ENCODE measurements around the gene ABHD17B. TPM values are rescaled to one million over a fixed set of nuclear protein-coding genes. Genes with fewer than 3 reads are reported as not detected.
"Not testable (repeated sequence)": the region's sequence is repeated elsewhere in the genome, so short reads cannot be mapped to it uniquely, and the experiment has no call there.

Gene ABHD17B
- total and polyA plus RNA-seq, 4 experiments from 2014 or later: 16.6 to 20.8 (median 17.5) TPM

DNA sequence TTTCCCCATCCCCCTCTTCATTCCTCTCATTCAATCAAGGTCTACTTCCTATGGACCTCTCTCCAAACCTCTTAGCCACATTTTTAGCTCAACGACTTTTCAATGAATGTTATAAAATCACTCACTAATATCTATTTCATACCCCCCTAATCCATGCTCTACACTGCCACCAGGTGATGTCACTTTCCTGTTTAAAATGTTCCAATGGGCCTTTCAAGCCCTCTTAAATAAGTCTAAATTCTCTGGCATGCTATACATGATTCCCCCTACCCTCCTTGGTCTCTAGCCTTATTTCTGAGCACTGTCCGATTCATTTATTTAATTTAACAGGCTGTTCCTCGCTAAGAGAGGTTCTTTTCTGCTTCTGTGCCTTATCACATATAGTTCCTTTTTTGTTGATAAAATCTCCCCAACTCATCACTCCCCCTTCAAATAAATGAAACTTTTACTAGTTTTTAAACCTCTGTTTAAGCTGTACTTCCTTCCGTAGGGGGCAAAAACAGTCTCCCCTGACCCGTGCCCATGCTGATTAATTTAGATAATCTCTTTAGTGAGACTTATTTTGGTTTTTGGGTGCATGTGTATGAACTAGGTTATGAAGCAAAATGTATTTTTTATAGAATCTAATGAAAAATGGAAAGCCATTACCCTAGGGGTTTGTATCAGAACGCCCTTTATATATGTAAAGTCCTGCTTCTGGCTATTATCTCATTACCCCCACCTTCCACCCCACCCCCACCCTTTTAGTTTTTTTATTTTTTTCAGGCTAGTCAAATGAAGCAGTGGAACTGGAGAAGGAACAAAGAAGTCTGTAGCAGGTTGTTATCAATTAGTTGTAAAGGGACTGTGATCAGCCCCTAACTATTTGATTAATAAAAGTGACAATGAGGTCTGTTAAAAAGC lies 9.0 kb downstream of the ABHD17B start:
- POLR2A ChIA-PET (ENCODE audit: partially characterized antibody): interaction anchor here (2.5 kb wide), 1 partner anchor 9 kb away, joined by 9 read pairs; the partner anchor contains the start of genes ABHD17B and C9orf85
- peak overlapping the region in 5 of 7 donors; percentile 25 to 78 (median 43) for H3K27ac Mint-ChIP-seq
- Histone ChIP-seq H3K4me3 (ENCODE audit: low read length in 2 of 2) (no peak overlapping the region), H3K4me1 (ENCODE audit: insufficient read depth, low read length) (peaks cover 52% of the 10 kb centered on the region), H3K9me3 (ENCODE audit: control insufficient read depth in 1 of 2, low read length in 2 of 2) (no peaks in the 10 kb centered on the region), H3K27me3 (ENCODE audit: insufficient read depth, low read length) (no peaks in the 10 kb centered on the region), H3K27ac (ENCODE audit: low read depth, low read length) (no peak overlapping the region), H3K36me3 (ENCODE audit: insufficient read depth, low read length) (no peaks in the 10 kb centered on the region)
- H3K36me3 Mint-ChIP-seq: peaks cover 0 to 4% of the 10 kb centered on the region in 2 donors
- H3K27me3 Mint-ChIP-seq: no peaks in the 10 kb centered on the region
- intact Hi-C loops (cut with micrococcal nuclease): loop anchor here (2.0 to 5.0 kb wide), 2 partner anchors 17 to 70 kb away; no protein-coding TSS in a partner anchor
- peaks cover 36 to 75% (median 50%) of the 10 kb centered on the region in 4 donors for H3K4me1 Mint-ChIP-seq
- peak overlapping the region in 3 of 8 donors; percentile 4 to 41 (median 25) for H3K4me3 Mint-ChIP-seq
- H3K9me3 Mint-ChIP-seq: peaks cover 0 to 2% (median 0%) of the 10 kb centered on the region in 8 donors
- no peak for DNase-seq
- CTCF ChIA-PET (ENCODE audit: partially characterized antibody): interaction anchor here (1.5 kb wide), 1 partner anchor 9 kb away, joined by 4 read pairs; the partner anchor contains the start of genes ABHD17B and C9orf85

DNA sequence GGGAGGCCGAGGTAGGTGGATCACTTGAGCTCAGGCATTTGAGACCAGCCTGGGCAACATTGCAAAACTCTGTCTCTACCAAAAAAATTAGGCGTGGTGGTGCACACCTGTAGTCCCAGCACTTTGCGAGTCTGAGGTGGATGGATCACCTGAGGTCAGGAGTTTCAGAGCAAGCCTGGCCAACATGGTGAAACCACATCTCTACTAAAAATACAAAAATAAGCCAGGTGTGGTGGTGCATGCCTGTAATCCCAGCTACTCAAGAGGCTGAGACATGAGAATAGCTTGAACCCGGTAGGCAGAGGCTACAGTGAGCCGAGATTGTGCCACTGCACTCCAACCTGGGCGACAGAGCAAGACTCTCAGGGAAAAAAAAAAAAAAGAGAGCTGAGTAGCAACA lies 12.2 kb downstream of the ABHD17B start:
- ChIA-PET CTCF (ENCODE audit: partially characterized antibody) (interaction anchor here (0.8 to 1.6 kb wide), 3 partner anchors 11 to 92 kb away, joined by 3 to 5 read pairs (median 5); no protein-coding TSS in a partner anchor), POLR2A (ENCODE audit: partially characterized antibody) (interaction anchor here (2.1 kb wide), 1 partner anchor 12 kb away, joined by 9 read pairs; the partner anchor contains the start of genes ABHD17B and C9orf85)
- H3K36me3 Mint-ChIP-seq; H3K27me3 Mint-ChIP-seq; H3K4me3 Mint-ChIP-seq; H3K9me3 ChIP-seq (ENCODE audit: control insufficient read depth in 1 of 2, low read length in 2 of 2); H3K4me3 ChIP-seq (ENCODE audit: low read length in 2 of 2); H3K27ac ChIP-seq (ENCODE audit: low read depth, low read length); H3K36me3 ChIP-seq (ENCODE audit: insufficient read depth, low read length); intact Hi-C loops (cut with micrococcal nuclease); H3K9me3 Mint-ChIP-seq; DNase-seq; H3K27me3 ChIP-seq (ENCODE audit: insufficient read depth, low read length): not testable (repeated sequence)
- H3K4me1 ChIP-seq (ENCODE audit: insufficient read depth, low read length): peaks cover 70% of the 10 kb centered on the region
- peak overlapping the region in 3 of 7 donors; percentile 6 to 85 (median 30) for H3K27ac Mint-ChIP-seq
- peaks cover 46 to 74% (median 63%) of the 10 kb centered on the region in 4 donors for H3K4me1 Mint-ChIP-seq

DNA sequence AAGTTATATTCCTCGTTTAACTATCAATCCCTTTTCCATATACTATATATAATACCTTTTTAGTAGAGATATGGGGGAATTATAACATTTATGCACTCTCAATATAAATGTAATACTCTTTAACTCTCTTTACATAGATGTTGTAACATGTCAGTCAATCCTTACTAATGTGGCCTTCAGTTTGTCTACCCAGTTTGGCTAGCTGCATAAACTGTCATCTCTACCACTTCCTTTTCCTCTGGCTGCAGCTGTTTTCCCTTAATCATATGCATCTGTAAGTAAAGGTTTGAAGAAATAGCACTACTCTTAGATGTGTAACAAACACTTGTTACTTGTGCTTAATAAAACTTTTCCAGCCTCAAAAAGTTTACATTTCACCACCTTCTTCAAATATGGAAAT lies 13.4 kb downstream of the ABHD17B start:
- CTCF ChIA-PET (ENCODE audit: partially characterized antibody): interaction anchor here (1.0 to 3.3 kb wide), 4 partner anchors 10 to 128 kb away, joined by 3 to 10 read pairs (median 4); partner anchors contain the start of genes ABHD17B and C9orf85
- POLR2A ChIA-PET (ENCODE audit: partially characterized antibody): interaction anchor here (1.0 to 2.3 kb wide), 4 partner anchors 8 to 114 kb away, joined by 3 to 9 read pairs (median 5); partner anchors contain the start of genes ABHD17B and C9orf85
- H3K4me1 ChIP-seq (ENCODE audit: insufficient read depth, low read length): peaks cover 74% of the 10 kb centered on the region
- Mint-ChIP-seq H3K27ac (peak overlapping the region in 6 of 7 donors; percentile 17 to 79 (median 36)), H3K9me3 (peaks cover 0 to 2% (median 0%) of the 10 kb centered on the region in 8 donors), H3K4me3 (peak overlapping the region in 6 of 8 donors; percentile 35 to 64 (median 46)), H3K27me3 (no peaks in the 10 kb centered on the region), H3K36me3 (no peaks in the 10 kb centered on the region), H3K4me1 (peaks cover 45 to 76% (median 60%) of the 10 kb centered on the region in 4 donors)
- no peak overlapping the region for H3K27ac ChIP-seq (ENCODE audit: low read depth, low read length)
- H3K27me3 ChIP-seq (ENCODE audit: insufficient read depth, low read length): no peaks in the 10 kb centered on the region
- no peaks in the 10 kb centered on the region for H3K36me3 ChIP-seq (ENCODE audit: insufficient read depth, low read length)
- no peaks in the 10 kb centered on the region for H3K9me3 ChIP-seq (ENCODE audit: control insufficient read depth in 1 of 2, low read length in 2 of 2)
- no peak overlapping the region for H3K4me3 ChIP-seq (ENCODE audit: low read length in 2 of 2)
- intact Hi-C loops (cut with micrococcal nuclease): loop anchor here (2.0 kb wide), 1 partner anchor 13 kb away; the partner anchor contains the start of genes ABHD17B and C9orf85
- peak in 4 of 5 donors; percentile 17 to 41 (median 37) for DNase-seq

DNA sequence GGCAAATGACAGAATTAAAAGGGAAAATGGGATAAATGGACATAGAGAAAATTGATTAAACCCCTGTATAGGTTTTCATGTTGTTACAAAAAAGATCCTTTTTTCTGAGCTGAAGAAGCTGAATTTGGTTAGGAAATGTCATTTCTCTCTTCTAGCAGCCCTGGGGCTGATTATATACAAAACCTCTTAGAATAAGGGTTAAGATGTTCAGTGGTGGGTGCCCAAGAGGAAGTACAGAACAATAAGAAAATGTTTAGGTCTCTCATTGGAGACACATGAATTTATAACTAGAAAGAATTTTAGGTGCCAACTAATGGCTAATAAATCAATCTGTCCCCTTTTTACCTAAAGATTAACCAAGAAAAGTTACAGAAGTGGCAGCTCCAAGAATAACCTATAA lies 14.2 kb downstream of the ABHD17B start:
- Histone ChIP-seq H3K4me1 (ENCODE audit: insufficient read depth, low read length) (peaks cover 66% of the 10 kb centered on the region), H3K9me3 (ENCODE audit: control insufficient read depth in 1 of 2, low read length in 2 of 2) (no peaks in the 10 kb centered on the region), H3K27ac (ENCODE audit: low read depth, low read length) (no peak overlapping the region), H3K4me3 (ENCODE audit: low read length in 2 of 2) (no peak overlapping the region), H3K36me3 (ENCODE audit: insufficient read depth, low read length) (no peaks in the 10 kb centered on the region), H3K27me3 (ENCODE audit: insufficient read depth, low read length) (no peaks in the 10 kb centered on the region)
- CTCF ChIA-PET (ENCODE audit: partially characterized antibody): interaction anchor here (1.0 to 3.3 kb wide), 4 partner anchors 9 to 129 kb away, joined by 3 to 10 read pairs (median 6); partner anchors contain the start of genes ABHD17B and C9orf85
- no peak for DNase-seq
- intact Hi-C loops (cut with micrococcal nuclease): loop anchor here (2.0 kb wide), 1 partner anchor 14 kb away; the partner anchor contains the start of genes ABHD17B and C9orf85
- Mint-ChIP-seq H3K4me1 (peaks cover 38 to 68% (median 53%) of the 10 kb centered on the region in 4 donors), H3K9me3 (peaks cover 0 to 2% (median 0%) of the 10 kb centered on the region in 8 donors), H3K27ac (peak overlapping the region in 4 of 7 donors; percentile 24 to 71 (median 50)), H3K27me3 (no peaks in the 10 kb centered on the region), H3K4me3 (peak overlapping the region in 3 of 8 donors; percentile 28 to 65 (median 44)), H3K36me3 (no peaks in the 10 kb centered on the region)
- POLR2A ChIA-PET (ENCODE audit: partially characterized antibody): interaction anchor here (1.0 to 2.3 kb wide), 3 partner anchors 10 to 113 kb away, joined by 3 to 9 read pairs (median 7); partner anchors contain the start of genes ABHD17B and C9orf85

DNA sequence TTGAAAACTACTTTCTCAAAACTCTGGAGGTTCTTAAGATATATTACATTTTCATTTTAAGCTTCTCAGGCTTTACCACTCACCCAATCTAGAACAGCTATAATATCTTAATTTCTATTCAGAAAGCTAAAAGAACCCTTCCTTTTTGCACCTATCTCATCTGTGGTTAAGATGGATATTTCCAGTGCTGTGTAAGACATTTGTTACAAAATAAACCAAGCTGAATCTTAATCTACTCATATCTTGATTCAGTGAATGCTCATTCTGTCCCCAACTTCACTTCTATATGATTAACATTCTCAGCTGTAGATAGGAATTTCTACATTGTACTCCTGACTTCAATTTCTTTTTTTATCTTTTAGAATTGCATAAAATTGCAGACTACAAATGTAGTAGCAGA lies 15.0 kb downstream of the ABHD17B start:
- POLR2A ChIA-PET (ENCODE audit: partially characterized antibody): interaction anchor here (1.4 to 2.3 kb wide), 2 partner anchors 9 to 15 kb away, joined by 7 read pairs; partner anchors contain the start of genes ABHD17B and C9orf85
- Histone ChIP-seq H3K27me3 (ENCODE audit: insufficient read depth, low read length) (no peaks in the 10 kb centered on the region), H3K4me1 (ENCODE audit: insufficient read depth, low read length) (peaks cover 60% of the 10 kb centered on the region), H3K9me3 (ENCODE audit: control insufficient read depth in 1 of 2, low read length in 2 of 2) (no peaks in the 10 kb centered on the region), H3K36me3 (ENCODE audit: insufficient read depth, low read length) (no peaks in the 10 kb centered on the region), H3K27ac (ENCODE audit: low read depth, low read length) (no peak overlapping the region), H3K4me3 (ENCODE audit: low read length in 2 of 2) (no peak overlapping the region)
- Mint-ChIP-seq H3K27me3 (no peaks in the 10 kb centered on the region), H3K27ac (no peak overlapping the region), H3K9me3 (peaks cover 0 to 2% (median 0%) of the 10 kb centered on the region in 8 donors), H3K4me3 (no peak overlapping the region), H3K36me3 (no peaks in the 10 kb centered on the region), H3K4me1 (peaks cover 37 to 60% (median 48%) of the 10 kb centered on the region in 4 donors)
- intact Hi-C loops (cut with micrococcal nuclease): loop anchor here (2.0 kb wide), 1 partner anchor 15 kb away; the partner anchor contains the start of genes ABHD17B and C9orf85
- DNase-seq: no peak
- CTCF ChIA-PET (ENCODE audit: partially characterized antibody): interaction anchor here (0.8 to 3.3 kb wide), 6 partner anchors 9 to 88 kb away, joined by 3 to 10 read pairs (median 4); partner anchors contain the start of genes ABHD17B and C9orf85

DNA sequence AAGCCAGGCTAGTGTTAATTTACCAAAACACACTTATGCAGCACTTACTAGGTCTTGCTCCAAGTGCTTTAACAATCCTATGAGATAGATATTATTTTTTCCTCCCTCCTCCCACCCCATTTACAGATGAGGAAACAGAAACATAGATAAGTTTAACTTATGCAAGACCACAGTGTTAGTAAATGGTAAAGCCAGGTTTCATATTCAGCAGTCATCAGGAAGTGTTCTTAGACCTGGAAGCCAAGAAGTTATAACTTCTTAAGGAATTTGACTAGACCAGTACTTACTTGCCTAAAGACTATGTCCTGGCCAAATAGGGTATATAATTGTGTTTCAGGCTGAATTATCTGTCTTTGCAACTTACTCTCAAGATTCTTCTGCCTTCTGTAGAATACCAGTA lies 15.9 kb downstream of the ABHD17B start:
- Histone ChIP-seq H3K9me3 (ENCODE audit: control insufficient read depth in 1 of 2, low read length in 2 of 2) (no peaks in the 10 kb centered on the region), H3K36me3 (ENCODE audit: insufficient read depth, low read length) (no peaks in the 10 kb centered on the region), H3K4me3 (ENCODE audit: low read length in 2 of 2) (no peak overlapping the region), H3K4me1 (ENCODE audit: insufficient read depth, low read length) (peaks cover 60% of the 10 kb centered on the region), H3K27me3 (ENCODE audit: insufficient read depth, low read length) (no peaks in the 10 kb centered on the region), H3K27ac (ENCODE audit: low read depth, low read length) (no peak overlapping the region)
- CTCF ChIA-PET (ENCODE audit: partially characterized antibody): interaction anchor here (1.4 to 3.3 kb wide), 3 partner anchors 11 to 76 kb away, joined by 4 to 10 read pairs (median 5); partner anchors contain the start of genes ABHD17B and C9orf85
- Mint-ChIP-seq H3K27ac (no peak overlapping the region), H3K4me1 (peaks cover 37 to 60% (median 47%) of the 10 kb centered on the region in 4 donors), H3K36me3 (no peaks in the 10 kb centered on the region), H3K27me3 (no peaks in the 10 kb centered on the region), H3K4me3 (no peak overlapping the region), H3K9me3 (peaks cover 0 to 2% (median 0%) of the 10 kb centered on the region in 8 donors)
- POLR2A ChIA-PET (ENCODE audit: partially characterized antibody): interaction anchor here (1.4 kb wide), 1 partner anchor 16 kb away, joined by 7 read pairs; the partner anchor contains the start of genes ABHD17B and C9orf85
- no peak for DNase-seq
- intact Hi-C loops (cut with micrococcal nuclease): no loop called here

All from CD4-positive, alpha-beta memory T cell (primary cell).